Testis (tissue), 2 donors: ENCODE measurements around the gene ALG12.

ENCODE experiments used
- POLR2A ChIP-seq: fragments of 450-650 bp; IDR thresholded peaks from one replicate; pipeline ENCODE4 v1.6.1; 2017; ENCODE audit warnings: antibody characterized with exemption, mild to moderate bottlenecking, moderate library complexity
- TF ChIP-seq, protein P1 (sequence below), 3 experiments: fragments of 450-650 bp in 2 of 3; fragments of 200-600 bp in 1 of 3; sonication (generic) in 1 of 3; IDR thresholded peaks; one replicate each; pipeline ENCODE4 v1.5.1; 2016 to 2019; ENCODE audit warnings: antibody characterized with exemption in 3 of 3, mild to moderate bottlenecking in 2 of 3, moderate library complexity in 1 of 3

DNA sequence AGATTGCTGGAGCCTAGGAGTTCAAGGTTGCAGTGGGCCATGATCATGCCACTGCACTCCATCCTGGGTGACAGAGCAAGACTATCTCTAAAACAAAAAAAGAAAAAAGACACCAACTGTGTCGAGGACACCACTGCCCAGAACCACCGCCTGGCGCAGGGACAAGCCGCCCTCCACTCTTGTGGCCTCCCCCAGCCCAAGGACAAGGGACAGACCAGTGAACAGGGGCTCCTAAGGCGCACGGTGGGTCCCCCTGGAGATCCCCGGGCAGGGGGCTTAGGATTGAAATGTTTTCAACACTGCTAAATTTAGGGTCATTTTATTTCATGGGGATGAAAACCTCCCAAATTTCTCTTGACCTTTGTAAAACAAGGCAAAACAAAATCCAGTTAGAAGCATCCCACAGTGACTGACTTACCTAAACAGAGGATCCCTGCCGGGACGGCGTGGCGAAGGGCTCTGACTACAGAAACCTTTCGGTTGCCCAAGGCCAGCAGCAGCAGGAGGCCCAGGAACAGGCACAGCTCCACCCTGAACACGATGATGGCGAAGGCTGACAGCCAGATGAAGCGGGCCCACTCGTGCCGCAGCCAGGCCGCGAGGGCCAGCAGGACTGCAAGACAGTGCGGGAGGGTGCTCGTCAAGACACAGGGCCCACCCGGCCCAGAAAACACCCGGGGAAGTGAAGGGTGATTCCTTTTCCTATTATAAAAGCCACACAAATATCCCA is 8.6 kb downstream of the ALG12 start:
- TF ChIP-seq, protein P1, sequence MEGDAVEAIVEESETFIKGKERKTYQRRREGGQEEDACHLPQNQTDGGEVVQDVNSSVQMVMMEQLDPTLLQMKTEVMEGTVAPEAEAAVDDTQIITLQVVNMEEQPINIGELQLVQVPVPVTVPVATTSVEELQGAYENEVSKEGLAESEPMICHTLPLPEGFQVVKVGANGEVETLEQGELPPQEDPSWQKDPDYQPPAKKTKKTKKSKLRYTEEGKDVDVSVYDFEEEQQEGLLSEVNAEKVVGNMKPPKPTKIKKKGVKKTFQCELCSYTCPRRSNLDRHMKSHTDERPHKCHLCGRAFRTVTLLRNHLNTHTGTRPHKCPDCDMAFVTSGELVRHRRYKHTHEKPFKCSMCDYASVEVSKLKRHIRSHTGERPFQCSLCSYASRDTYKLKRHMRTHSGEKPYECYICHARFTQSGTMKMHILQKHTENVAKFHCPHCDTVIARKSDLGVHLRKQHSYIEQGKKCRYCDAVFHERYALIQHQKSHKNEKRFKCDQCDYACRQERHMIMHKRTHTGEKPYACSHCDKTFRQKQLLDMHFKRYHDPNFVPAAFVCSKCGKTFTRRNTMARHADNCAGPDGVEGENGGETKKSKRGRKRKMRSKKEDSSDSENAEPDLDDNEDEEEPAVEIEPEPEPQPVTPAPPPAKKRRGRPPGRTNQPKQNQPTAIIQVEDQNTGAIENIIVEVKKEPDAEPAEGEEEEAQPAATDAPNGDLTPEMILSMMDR (IDR thresholded peaks at IDR 0.05) = no peak
- TF ChIP-seq POLR2A = no peak
